ENCODE data around the gene ENKD1. TPM values are rescaled to one million over a fixed set of nuclear protein-coding genes. Genes with fewer than 3 reads are reported as not detected.

The ENKD1 gene
- total and polyA plus RNA-seq, 2 of the 13 experiments (the other 11 are each of a cell fraction or from before 2014, with no cell fraction given), result 10.8 to 20.8 TPM

- no peak for TF ChIP-seq LCORL (IDR thresholded peaks at IDR 0.05)
- TF ChIP-seq LCORL (CRISPR knock-in tag; IDR thresholded peaks at IDR 0.05), result no peak
- no peak for TF ChIP-seq HIC2 (CRISPR knock-in tag; IDR thresholded peaks at IDR 0.05; ENCODE audit: low read depth)
- TF ChIP-seq, protein P1, sequence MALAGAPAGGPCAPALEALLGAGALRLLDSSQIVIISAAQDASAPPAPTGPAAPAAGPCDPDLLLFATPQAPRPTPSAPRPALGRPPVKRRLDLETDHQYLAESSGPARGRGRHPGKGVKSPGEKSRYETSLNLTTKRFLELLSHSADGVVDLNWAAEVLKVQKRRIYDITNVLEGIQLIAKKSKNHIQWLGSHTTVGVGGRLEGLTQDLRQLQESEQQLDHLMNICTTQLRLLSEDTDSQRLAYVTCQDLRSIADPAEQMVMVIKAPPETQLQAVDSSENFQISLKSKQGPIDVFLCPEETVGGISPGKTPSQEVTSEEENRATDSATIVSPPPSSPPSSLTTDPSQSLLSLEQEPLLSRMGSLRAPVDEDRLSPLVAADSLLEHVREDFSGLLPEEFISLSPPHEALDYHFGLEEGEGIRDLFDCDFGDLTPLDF (CRISPR knock-in tag; IDR thresholded peaks at IDR 0.05), result no peak
- TF ChIP-seq, protein P2, sequence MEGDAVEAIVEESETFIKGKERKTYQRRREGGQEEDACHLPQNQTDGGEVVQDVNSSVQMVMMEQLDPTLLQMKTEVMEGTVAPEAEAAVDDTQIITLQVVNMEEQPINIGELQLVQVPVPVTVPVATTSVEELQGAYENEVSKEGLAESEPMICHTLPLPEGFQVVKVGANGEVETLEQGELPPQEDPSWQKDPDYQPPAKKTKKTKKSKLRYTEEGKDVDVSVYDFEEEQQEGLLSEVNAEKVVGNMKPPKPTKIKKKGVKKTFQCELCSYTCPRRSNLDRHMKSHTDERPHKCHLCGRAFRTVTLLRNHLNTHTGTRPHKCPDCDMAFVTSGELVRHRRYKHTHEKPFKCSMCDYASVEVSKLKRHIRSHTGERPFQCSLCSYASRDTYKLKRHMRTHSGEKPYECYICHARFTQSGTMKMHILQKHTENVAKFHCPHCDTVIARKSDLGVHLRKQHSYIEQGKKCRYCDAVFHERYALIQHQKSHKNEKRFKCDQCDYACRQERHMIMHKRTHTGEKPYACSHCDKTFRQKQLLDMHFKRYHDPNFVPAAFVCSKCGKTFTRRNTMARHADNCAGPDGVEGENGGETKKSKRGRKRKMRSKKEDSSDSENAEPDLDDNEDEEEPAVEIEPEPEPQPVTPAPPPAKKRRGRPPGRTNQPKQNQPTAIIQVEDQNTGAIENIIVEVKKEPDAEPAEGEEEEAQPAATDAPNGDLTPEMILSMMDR (CRISPR knock-in tag; IDR thresholded peaks at IDR 0.05), result peak; percentile 95
- no peak for TF ChIP-seq ZXDC (CRISPR knock-in tag; IDR thresholded peaks at IDR 0.05)
- no peak for TF ChIP-seq CHD4 (IDR thresholded peaks at IDR 0.05; ENCODE audit: borderline replicate concordance, low read length)
- no peak for TF ChIP-seq ZNF331 (CRISPR knock-in tag; IDR thresholded peaks at IDR 0.05)
- TF ChIP-seq MIXL1 (CRISPR knock-in tag; IDR thresholded peaks at IDR 0.05), result no peak
- no peak for TF ChIP-seq ZNF17 (CRISPR knock-in tag; IDR thresholded peaks at IDR 0.05)
- TF ChIP-seq ARID4A (CRISPR knock-in tag; IDR thresholded peaks at IDR 0.05; ENCODE audit: borderline replicate concordance), result no peak
- TF ChIP-seq TCF7L2 (IDR thresholded peaks at IDR 0.05; ENCODE audit: low read depth, low read length), result no peak
- TF ChIP-seq KDM5A (IDR thresholded peaks at IDR 0.05; ENCODE audit: borderline replicate concordance, low read length), result no peak
- peak; percentile 73 for TF ChIP-seq XRCC5 (optimal IDR thresholded peaks at IDR 0.05; ENCODE audit: low read length)
Measured at GRCh38 chr16:67672739-67673662, 6.5 kb upstream of the ENKD1 start (continued).

Data from HepG2 (cell line).